IMR-90 (cell line): ENCODE results near the gene BTBD1. TPM values are rescaled to one million over a fixed set of nuclear protein-coding genes. Genes with fewer than 3 reads are reported as not detected.

Source experiments
- ATAC-seq: fragments of 200-7000 bp; cut with Tn5 transposase; 2 replicates; pipeline ENCODE4 v1.9.1; 2020; ENCODE audit warnings: low read depth, mild to moderate bottlenecking, moderate library complexity
- BruUV-seq: library from RNA; stranded (reverse); fragments of 400-500 nt; replicated peaks from 2 replicates; lab custom pipeline; 2021; lab: Mats Ljungman, UMichigan
- CTCF ChIA-PET: fragments of 300-600 bp; formaldehyde crosslinking; extraction: SDS; loops from one replicate; lab custom pipeline; 2021; ENCODE audit warnings: antibody characterized with exemption; lab: Yijun Ruan, JAX
- POLR2A ChIA-PET: fragments of 300-600 bp; sonication (Branson Sonifier 250); formaldehyde crosslinking; loops from one replicate; lab custom pipeline; 2022; ENCODE audit warnings: antibody characterized with exemption; ENCODE audit not compliant: unreplicated experiment; lab: Charles Lee
- DNase-seq: peaks from one replicate; pipeline ENCODE4 v3.0.0; 2013
- H2AFZ ChIP-seq: replicated peaks from 2 replicates; pipeline ENCODE3; 2013; ENCODE audit warnings: low read length, mild to moderate bottlenecking; ENCODE audit not compliant: poor library complexity
- H2AK5ac ChIP-seq: 2 replicates; pipeline ENCODE4 v1.6.1; 2013; ENCODE audit warnings: low read depth, low read length, inconsistent platforms
- H2AK9ac ChIP-seq: replicated peaks from 2 replicates; pipeline ENCODE3; 2013; ENCODE audit warnings: mild to moderate bottlenecking, low read depth, low read length, moderate library complexity; ENCODE audit not compliant: poor library complexity
- H2BK120ac ChIP-seq: 2 replicates; pipeline ENCODE4 v1.6.1; 2013; ENCODE audit warnings: low read depth, low read length, inconsistent platforms
- H2BK15ac ChIP-seq: 3 replicates; pipeline ENCODE4 v1.6.1; 2013; ENCODE audit warnings: low read depth, low read length, inconsistent platforms
- H2BK20ac ChIP-seq: 2 replicates; pipeline ENCODE4 v1.6.1; 2013; ENCODE audit warnings: low read depth, mild to moderate bottlenecking, inconsistent platforms, low read length, moderate library complexity
- H2BK5ac ChIP-seq: 2 replicates; pipeline ENCODE4 v1.6.1; 2013; ENCODE audit warnings: mild to moderate bottlenecking, low read depth, low read length, inconsistent platforms; ENCODE audit not compliant: poor library complexity, severe bottlenecking
- H3K14ac ChIP-seq: replicated peaks from 2 replicates; pipeline ENCODE4 v1.6.1; 2013; ENCODE audit warnings: low read depth, low read length, inconsistent platforms
- H3K18ac ChIP-seq: 2 replicates; pipeline ENCODE4 v1.6.1; 2013; ENCODE audit warnings: low read depth, low read length, control low read depth
- H3K23ac ChIP-seq: 2 replicates; pipeline ENCODE4 v1.6.1; 2013; ENCODE audit warnings: low read depth, low read length, inconsistent platforms
- H3K27ac ChIP-seq: 2 replicates; pipeline ENCODE4 v1.5.1; 2013; ENCODE audit warnings: mild to moderate bottlenecking, control low read depth, low read length; ENCODE audit not compliant: insufficient read depth
- H3K27me3 ChIP-seq: 2 replicates; pipeline ENCODE4 v1.6.1; 2013; ENCODE audit warnings: low read length; ENCODE audit not compliant: control insufficient read depth, insufficient read depth
- H3K36me3 ChIP-seq: 2 replicates; pipeline ENCODE4 v1.6.1; 2013; ENCODE audit warnings: low read length, mixed read lengths; ENCODE audit not compliant: control insufficient read depth, insufficient read depth
- H3K4ac ChIP-seq: 2 replicates; pipeline ENCODE4 v1.6.1; 2013; ENCODE audit warnings: low read depth, low read length, inconsistent platforms
- H3K4me1 ChIP-seq: 2 replicates; pipeline ENCODE4 v1.6.1; 2013; ENCODE audit warnings: low read length, mixed read lengths; ENCODE audit not compliant: control insufficient read depth, insufficient read depth
- H3K4me2 ChIP-seq: 2 replicates; pipeline ENCODE4 v1.6.1; 2013; ENCODE audit warnings: low read depth, mild to moderate bottlenecking, control low read depth, low read length, moderate library complexity
- H3K4me3 ChIP-seq: 2 replicates; pipeline ENCODE4 v1.5.1; 2013; ENCODE audit warnings: low read depth, mild to moderate bottlenecking, control low read depth, low read length, moderate library complexity; ENCODE audit not compliant: insufficient read depth
- H3K56ac ChIP-seq: 2 replicates; pipeline ENCODE4 v1.6.1; 2013; ENCODE audit warnings: low read length, inconsistent platforms; ENCODE audit not compliant: insufficient read depth; ENCODE audit errors: extremely low read depth
- H3K79me1 ChIP-seq, 2 experiments: 2 replicates each; pipeline ENCODE4 v1.6.1; 2013; ENCODE audit warnings: low read length in 2 of 2, inconsistent platforms in 1 of 2, low read depth in 1 of 2
- H3K9ac ChIP-seq: 2 replicates; pipeline ENCODE4 v1.6.1; 2013; ENCODE audit warnings: low read depth, low read length, control low read depth
- H3K9me1 ChIP-seq: 2 replicates; pipeline ENCODE4 v1.6.1; 2013; ENCODE audit warnings: low read length, inconsistent platforms; ENCODE audit not compliant: insufficient read depth
- H3K9me3 ChIP-seq: 2 replicates; pipeline ENCODE4 v1.6.1; 2013; ENCODE audit warnings: low read length; ENCODE audit not compliant: control insufficient read depth, insufficient read depth
- H4K20me1 ChIP-seq: 2 replicates; pipeline ENCODE4 v1.6.1; 2013; ENCODE audit warnings: low read length, inconsistent platforms; ENCODE audit not compliant: insufficient read depth
- H4K5ac ChIP-seq: 2 replicates; pipeline ENCODE4 v1.6.1; 2013; ENCODE audit warnings: mild to moderate bottlenecking, low read depth, low read length, control low read depth
- H4K8ac ChIP-seq, 2 experiments: 2 replicates each; pipeline ENCODE4 v1.6.1; 2013; ENCODE audit warnings: low read depth in 2 of 2, low read length in 2 of 2, control low read depth in 1 of 2, inconsistent platforms in 1 of 2
- H4K91ac ChIP-seq: 2 replicates; pipeline ENCODE4 v1.6.1; 2013; ENCODE audit warnings: low read depth, low read length, inconsistent platforms; ENCODE audit not compliant: insufficient read depth
- FOS ChIP-seq: fragments of 150-350 bp; IDR thresholded peaks from 2 replicates; pipeline ENCODE4 v1.6.1; 2016; ENCODE audit warnings: low read depth, low read length
- MXI1 ChIP-seq: IDR thresholded peaks from 2 replicates; pipeline ENCODE4 v1.6.1; 2012; ENCODE audit warnings: low read depth, mild to moderate bottlenecking, low read length, moderate library complexity, borderline replicate concordance
- WGBS, 2 experiments: methylation state at CpG; one replicate each; pipeline versions ENCODE4 v1.1.5 to v1.1.7; 2013; ENCODE audit warnings: missing lambda C conversion rate in 2 of 2; ENCODE audit not compliant: insufficient read length in 1 of 2; ENCODE audit errors: extremely low coverage in 2 of 2; 5-methylcytosine and 5-hydroxymethylcytosine counted together
- dilution Hi-C: fragments of 300-500 bp; cut with HindIII; formaldehyde crosslinking; loops from one replicate; pipeline ENCODE4 v1.14.3; 2018; ENCODE audit warnings: low sequenced_read_pairs; ENCODE audit not compliant: unreplicated experiment
- in situ Hi-C: fragments of 300-500 bp; cut with MboI; formaldehyde crosslinking; loops from 3 replicates; pipeline ENCODE4 v1.14.3; 2019; ENCODE audit warnings: low sequenced_read_pairs, inconsistent platforms, mixed read lengths
- intact Hi-C: fragments of 100-400 bp; cut with micrococcal nuclease; formaldehyde crosslinking; loops from 2 replicates; pipeline ENCODE4 v1.10.0; 2022
- polyA plus RNA-seq, 3 experiments: library from polyadenylated mRNA; depleted of rRNA; stranded (reverse); fragments of >200 nt; gene quantifications; 2 replicates each; pipeline ENCODE4 v1.2.3, GENCODE V29; 2012; ENCODE audit warnings: low replicate concordance in 1 of 3
- total RNA-seq: library from RNA; depleted of rRNA; stranded (reverse); fragments of >200 nt; gene quantifications from 2 replicates; pipeline ENCODE4 v1.2.3, GENCODE V29; 2012

BTBD1 gene
- total and polyA plus RNA-seq, 2 of the 4 experiments (the other 2 are of a cell fraction) = 39.3 to 78.7 TPM

GRCh38 chr15:83066034-83066733 lies 868 bp downstream of the BTBD1 start:
- Histone ChIP-seq H3K79me1 (peaks cover 12 to 38% of the 10 kb centered on the region in 2 experiments), H4K91ac (peak overlapping the region; percentile 50), H2AFZ (peak overlapping the region; percentile 92), H3K56ac (peak overlapping the region; percentile 73), H3K4me1 (peaks cover 10% of the 10 kb centered on the region), H3K4me3 (peak overlapping the region; percentile 90), H3K14ac (peak overlapping the region; percentile 90), H2AK9ac (peak overlapping the region; percentile 77), H4K8ac (peak overlapping the region; percentile 17 to 86; a peak in 3 of 4 replicates), H2BK20ac (no peak overlapping the region), H2BK15ac (no peak overlapping the region), H3K9ac (peak overlapping the region; percentile 86), H3K27ac (peak overlapping the region; percentile 82), H4K20me1 (peaks cover 48% of the 10 kb centered on the region), H3K36me3 (peaks cover 4% of the 10 kb centered on the region; the same call in 1 of the 2 replicates), H3K4ac (peak overlapping the region; percentile 89), H2AK5ac (peak overlapping the region; percentile 83), H2BK120ac (peak overlapping the region; percentile 52; the same call in 1 of the 2 replicates), H3K9me3 (no peaks in the 10 kb centered on the region), H3K27me3 (no peaks in the 10 kb centered on the region), H4K5ac (peak overlapping the region; percentile 38; the same call in 1 of the 2 replicates), H3K4me2 (peak overlapping the region; percentile 83), H3K23ac (peak overlapping the region; percentile 99), H3K18ac (peak overlapping the region; percentile 13; the same call in 1 of the 2 replicates), H2BK5ac (peak overlapping the region; percentile 74), H3K9me1 (peaks cover 22% of the 10 kb centered on the region)
- ChIA-PET CTCF (no interaction called here), POLR2A (interaction anchor here (0.6 kb wide), 1 partner anchor 55 kb away, joined by 4 read pairs; no protein-coding TSS in a partner anchor)
- intact Hi-C loops = loop anchor here (1.0 to 2.0 kb wide), 3 partner anchors 47 to 221 kb away; partner anchors contain the start of gene HDGFL3
- TF ChIP-seq MXI1 = 0 out of 2 replicates have a peak, but pooled peaks have one; percentile 12
- no peak for TF ChIP-seq FOS
- WGBS, 2 experiments = 3% methylated on average over 16 of the region's 42 CpGs; no CpG with 5 or more reads in 1 of the 2 experiments
- DNase-seq (no peak), ATAC-seq (no peak)
- BruUV-seq = no TSS peak
- in situ Hi-C loops = no loop called here
- dilution Hi-C loops = no loop called here
